Measurements from ENCODE around the gene NCAPH2. TPM values are rescaled to one million over a fixed set of nuclear protein-coding genes. Genes with fewer than 3 reads are reported as not detected.

The NCAPH2 gene
- total RNA-seq, result 10 to 100 TPM; 43.7 to 59.6 TPM

DNA sequence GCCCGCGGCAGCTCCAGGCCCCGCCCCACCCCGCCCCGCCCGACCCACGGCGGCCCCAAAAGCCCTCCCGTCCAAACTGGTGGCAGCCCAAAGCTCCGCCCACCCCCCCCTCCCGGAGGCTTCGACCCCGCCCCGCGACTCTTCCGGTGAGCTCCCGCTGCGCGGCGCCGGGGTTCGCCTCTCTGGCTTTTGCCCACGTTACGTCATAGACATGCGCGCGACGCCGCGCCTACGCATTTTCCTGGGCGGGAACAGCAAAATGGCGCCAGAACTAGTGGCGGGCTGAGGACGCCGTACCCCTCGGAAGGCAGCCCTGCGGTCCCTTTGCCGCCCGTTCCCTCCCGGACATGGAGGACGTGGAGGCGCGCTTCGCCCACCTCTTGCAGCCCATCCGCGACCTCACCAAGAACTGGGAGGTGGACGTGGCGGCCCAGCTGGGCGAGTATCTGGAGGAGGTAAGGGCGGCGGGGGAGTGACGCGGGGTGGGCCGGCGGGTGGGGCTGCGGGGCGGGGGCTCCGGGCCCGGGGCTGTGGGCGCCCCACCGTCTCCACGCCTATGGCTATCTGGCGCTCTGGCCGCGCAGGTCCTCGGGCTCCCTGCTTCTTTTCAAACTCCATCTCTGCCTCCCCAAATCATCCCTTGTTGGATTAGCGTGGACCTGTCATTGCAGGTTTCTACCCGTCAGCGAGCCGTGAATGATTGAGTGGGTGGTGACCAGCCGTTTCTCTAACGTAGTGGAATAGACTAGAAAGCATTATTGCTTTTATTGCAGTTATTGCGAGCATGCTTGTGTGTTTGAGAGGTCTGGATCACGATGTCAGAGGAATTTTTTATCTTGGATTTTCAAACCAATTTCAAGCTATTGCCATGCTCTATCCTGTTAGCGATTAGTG lies at the start of gene NCAPH2:
Gene NCAPH2, plus strand, starts transcription at position 234 of the 894 bp plus-strand sequence. Its CDS starts 114 bp downstream, at position 348.
- 1% methylated on average over 67 of the region's 76 CpGs for WGBS
- TF ChIP-seq CTCF (IDR thresholded peaks at IDR 0.05) (peak in 1 of 4 experiments; percentile 47), POLR2AphosphoS5 (IDR thresholded peaks at IDR 0.05) (peak; percentile 99), POLR2A (IDR thresholded peaks at IDR 0.05) (peak; percentile 79)
- H3K27me3 ChIP-seq (replicated peaks; ENCODE audit: insufficient read depth), result no peaks in the 10 kb centered on the region
- peak within 1 kb of the TSS; percentile 85 to 96 for H3K4me3 ChIP-seq
- intact Hi-C loops (cut with DNase I), result no loop called here
- H3K9me3 ChIP-seq, result no peaks in the 10 kb centered on the region
- peaks cover 0 to 14% of the 10 kb centered on the region in 2 donors for H3K36me3 ChIP-seq
- peak within 1 kb of the TSS; percentile 89 to 90 for H3K27ac ChIP-seq
- peak; percentile 95 for DNase-seq (ENCODE audit: low spot score)
- H3K4me1 ChIP-seq (replicated peaks), result peaks cover 14% of the 10 kb centered on the region

- WGBS, result 93% methylated on average over 21 of the region's 22 CpGs
Measured at GRCh38 chr22:50459016-50459415, 49.0 kb upstream of the NCAPH2 start.

DNA sequence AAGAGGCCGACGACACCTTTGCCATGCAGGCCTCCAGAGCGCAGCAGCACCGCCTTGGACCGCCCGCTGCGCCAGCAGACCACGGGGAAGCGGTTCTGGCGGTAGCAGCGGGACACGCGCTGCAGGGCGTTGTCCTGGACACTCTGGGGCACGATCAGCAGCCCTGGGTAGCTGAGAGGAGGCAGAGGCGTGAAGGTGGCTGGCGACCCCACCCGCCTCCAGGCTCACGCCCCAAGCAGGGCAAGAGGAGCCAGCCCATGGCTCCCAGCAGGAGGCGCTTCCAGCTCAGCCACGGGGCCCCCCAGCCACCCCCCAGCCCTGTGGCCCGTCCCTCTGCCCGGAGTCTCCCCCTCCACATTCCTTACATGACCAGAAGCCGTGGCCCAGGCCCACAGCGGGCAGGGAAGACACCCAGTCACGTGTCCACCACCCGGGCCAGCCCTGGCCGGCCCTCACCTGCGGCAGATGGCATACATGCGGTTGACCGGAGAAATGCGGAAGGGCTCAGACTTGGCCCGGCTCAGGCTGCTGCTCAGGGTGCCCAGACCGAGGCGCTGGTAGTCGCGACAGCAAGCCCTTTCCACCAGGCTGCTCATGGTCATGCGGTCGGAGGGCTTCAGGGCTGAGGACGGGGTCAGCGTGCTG lies 48.4 kb upstream of the NCAPH2 start:
- Histone ChIP-seq H3K4me1 (replicated peaks) (peaks cover 11% of the 10 kb centered on the region), H3K27me3 (replicated peaks; ENCODE audit: insufficient read depth) (no peaks in the 10 kb centered on the region), H3K36me3 (peaks cover 32 to 71% of the 10 kb centered on the region in 2 donors), H3K27ac (no peak overlapping the region), H3K9me3 (no peaks in the 10 kb centered on the region), H3K4me3 (no peak overlapping the region)
- 94% methylated on average over 41 of the region's 41 CpGs for WGBS
- no peak for TF ChIP-seq POLR2AphosphoS5 (IDR thresholded peaks at IDR 0.05)
- TF ChIP-seq CTCF (IDR thresholded peaks at IDR 0.05), result no peak
- TF ChIP-seq POLR2A (IDR thresholded peaks at IDR 0.05), result no peak
- intact Hi-C loops (cut with DNase I), result no loop called here
- no peak for DNase-seq (ENCODE audit: low spot score)

More at GRCh38 chr22:50459016-50459415, 49.0 kb upstream of the NCAPH2 start:
- no peaks in the 10 kb centered on the region for H3K9me3 ChIP-seq
- H3K4me3 ChIP-seq, result no peak overlapping the region
- H3K36me3 ChIP-seq, result peaks cover 28 to 66% of the 10 kb centered on the region in 2 donors
- no peak for DNase-seq (ENCODE audit: low spot score)
- H3K4me1 ChIP-seq (replicated peaks), result peaks cover 11% of the 10 kb centered on the region
- intact Hi-C loops (cut with DNase I), result no loop called here
- H3K27me3 ChIP-seq (replicated peaks; ENCODE audit: insufficient read depth), result no peaks in the 10 kb centered on the region
- H3K27ac ChIP-seq, result no peak overlapping the region
- TF ChIP-seq CTCF (IDR thresholded peaks at IDR 0.05) (no peak), POLR2A (IDR thresholded peaks at IDR 0.05) (no peak), POLR2AphosphoS5 (IDR thresholded peaks at IDR 0.05) (no peak)

GRCh38 chr22:50460938-50461337 lies 47.1 kb upstream of the NCAPH2 start:
- Histone ChIP-seq H3K9me3 (no peaks in the 10 kb centered on the region), H3K27me3 (replicated peaks; ENCODE audit: insufficient read depth) (no peaks in the 10 kb centered on the region), H3K27ac (no peak overlapping the region), H3K4me1 (replicated peaks) (peaks cover 11% of the 10 kb centered on the region), H3K36me3 (peaks cover 28 to 75% of the 10 kb centered on the region in 2 donors), H3K4me3 (no peak overlapping the region)
- DNase-seq (ENCODE audit: low spot score), result peak; percentile 69
- TF ChIP-seq POLR2AphosphoS5 (IDR thresholded peaks at IDR 0.05) (peak; percentile 78), POLR2A (IDR thresholded peaks at IDR 0.05) (no peak)
- WGBS, result 55% methylated on average over 17 of the region's 17 CpGs
- intact Hi-C loops (cut with DNase I), result no loop called here

- peaks cover 29 to 75% of the 10 kb centered on the region in 2 donors for H3K36me3 ChIP-seq
Measured at GRCh38 chr22:50461536-50461935, 46.5 kb upstream of the NCAPH2 start.

More at GRCh38 chr22:50461536-50461935, 46.5 kb upstream of the NCAPH2 start:
- no peaks in the 10 kb centered on the region for H3K9me3 ChIP-seq
- no peaks in the 10 kb centered on the region for H3K27me3 ChIP-seq (replicated peaks; ENCODE audit: insufficient read depth)
- DNase-seq (ENCODE audit: low spot score), result no peak
- no peak overlapping the region for H3K4me3 ChIP-seq
- TF ChIP-seq CTCF (IDR thresholded peaks at IDR 0.05) (no peak), POLR2AphosphoS5 (IDR thresholded peaks at IDR 0.05) (no peak), POLR2A (IDR thresholded peaks at IDR 0.05) (no peak)
- no peak overlapping the region for H3K27ac ChIP-seq
- peaks cover 11% of the 10 kb centered on the region for H3K4me1 ChIP-seq (replicated peaks)
- WGBS, result 89% methylated on average over 26 of the region's 26 CpGs
- intact Hi-C loops (cut with DNase I), result no loop called here
